HepG2 (cell line): Measurements from ENCODE around the gene F12. TPM values are rescaled to one million over a fixed set of nuclear protein-coding genes. Genes with fewer than 3 reads are reported as not detected.

Experiments
- AGO2 ChIP-seq: fragments of 200-400 bp; formaldehyde crosslinking; optimal IDR thresholded peaks from 2 replicates; pipeline ENCODE3; 2017; ENCODE audit warnings: mild to moderate bottlenecking, low read depth, low read length, moderate library complexity
- CBX2 ChIP-seq, 2 experiments: fragments of 200-600 bp in 1 of 2; sonication (generic); formaldehyde crosslinking in 1 of 2; IDR thresholded peaks; 2 replicates each; pipeline versions ENCODE4 v1.7.0 to v1.8.1; 2018 to 2022; ENCODE audit warnings: low read depth in 2 of 2, low read length in 1 of 2, mild to moderate bottlenecking in 1 of 2, missing genetic modification reagents in 1 of 2
- GLI4 ChIP-seq: sonication (generic); formaldehyde crosslinking; IDR thresholded peaks from 2 replicates; pipeline ENCODE4 v1.5.1; 2020; ENCODE audit warnings: missing genetic modification reagents, mild to moderate bottlenecking, moderate library complexity, borderline replicate concordance
- HNRNPL ChIP-seq: fragments of 200-400 bp; formaldehyde crosslinking; IDR thresholded peaks from 2 replicates; pipeline ENCODE4 v1.6.1; 2017; ENCODE audit warnings: mild to moderate bottlenecking, low read depth, low read length
- KMT2A ChIP-seq: sonication (generic); formaldehyde crosslinking; IDR thresholded peaks from 2 replicates; pipeline ENCODE4 v1.4.0; 2020; ENCODE audit warnings: missing genetic modification reagents
- MATR3 ChIP-seq: sonication (generic); formaldehyde crosslinking; IDR thresholded peaks from 2 replicates; pipeline ENCODE4 v1.4.0; 2020; ENCODE audit warnings: missing genetic modification reagents
- ZNF143 ChIP-seq: sonication (generic); formaldehyde crosslinking; IDR thresholded peaks from 2 replicates; pipeline ENCODE4 v1.4.0; 2020; ENCODE audit warnings: missing genetic modification reagents
- ZNF562 ChIP-seq: sonication (generic); formaldehyde crosslinking; IDR thresholded peaks from 2 replicates; pipeline ENCODE4 v1.8.0; 2022; ENCODE audit warnings: missing genetic modification reagents, borderline replicate concordance
- polyA plus RNA-seq, 8 experiments: library from polyadenylated mRNA; depleted of rRNA in 3 of 8; stranded (reverse) in 7 of 8; unstranded in 1 of 8; fragments of >200 nt; fragmentation: Illumina TruSeq in 4 of 8; extraction: Trizol in 4 of 8; gene quantifications; 2 replicates each; pipeline versions ENCODE4 v1.2.1 to v1.2.3, GENCODE V29; 2011 to 2016; ENCODE audit warnings: low read depth in 4 of 8, missing spikeins in 1 of 8, mixed read lengths in 1 of 8; ENCODE audit not compliant: insufficient read depth in 1 of 8
- total RNA-seq, 5 experiments: library from RNA; depleted of rRNA; stranded (reverse); fragments of >200 nt; fragmentation: Illumina TruSeq; extraction: Trizol; gene quantifications; 2 replicates each; pipeline ENCODE4 v1.2.3, GENCODE V29; 2016; ENCODE audit warnings: low read depth in 1 of 5
- TF ChIP-seq, protein P1 (sequence below): sonication (generic); formaldehyde crosslinking; IDR thresholded peaks from 2 replicates; pipeline ENCODE4 v1.4.0; 2020; ENCODE audit warnings: missing genetic modification reagents, mild to moderate bottlenecking, borderline replicate concordance
- TF ChIP-seq, protein P2 (sequence below): sonication (generic); formaldehyde crosslinking; IDR thresholded peaks from 2 replicates; pipeline ENCODE4 v1.4.0; 2020; ENCODE audit warnings: missing genetic modification reagents
- TF ChIP-seq, protein P3 (sequence below): sonication (generic); formaldehyde crosslinking; IDR thresholded peaks from 2 replicates; pipeline ENCODE4 v1.4.0; 2020; ENCODE audit warnings: mild to moderate bottlenecking, missing genetic modification reagents
- TF ChIP-seq, protein P4 (sequence below): sonication (generic); formaldehyde crosslinking; IDR thresholded peaks from 2 replicates; pipeline ENCODE4 v1.5.0; 2020; ENCODE audit warnings: mild to moderate bottlenecking, missing genetic modification reagents, borderline replicate concordance

F12 gene
- total and polyA plus RNA-seq, 2 of the 13 experiments (the other 11 are each of a cell fraction or from before 2014, with no cell fraction given): 2.5 to 3.0 TPM

DNA sequence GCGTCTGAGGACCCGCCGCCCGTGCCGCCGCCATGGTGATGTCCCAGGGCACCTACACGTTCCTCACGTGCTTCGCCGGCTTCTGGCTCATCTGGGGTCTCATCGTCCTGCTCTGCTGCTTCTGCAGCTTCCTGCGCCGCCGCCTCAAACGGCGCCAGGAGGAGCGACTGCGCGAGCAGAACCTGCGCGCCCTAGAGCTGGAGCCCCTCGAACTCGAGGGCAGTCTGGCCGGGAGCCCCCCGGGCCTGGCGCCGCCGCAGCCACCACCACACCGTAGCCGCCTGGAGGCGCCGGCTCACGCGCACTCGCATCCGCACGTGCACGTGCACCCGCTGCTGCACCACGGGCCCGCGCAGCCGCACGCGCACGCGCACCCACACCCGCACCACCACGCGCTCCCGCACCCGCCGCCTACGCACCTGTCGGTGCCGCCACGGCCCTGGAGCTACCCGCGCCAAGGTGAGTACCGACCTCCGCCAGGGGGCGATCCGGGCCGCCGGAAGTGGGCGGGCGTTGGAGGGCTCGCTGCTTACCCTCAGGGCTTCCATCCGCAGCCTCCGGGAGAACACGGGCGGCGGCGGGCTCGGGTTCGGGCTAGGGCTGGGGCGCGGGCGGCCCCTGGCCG lies 45.8 kb upstream of the F12 start (continued):
- TF ChIP-seq, protein P1, sequence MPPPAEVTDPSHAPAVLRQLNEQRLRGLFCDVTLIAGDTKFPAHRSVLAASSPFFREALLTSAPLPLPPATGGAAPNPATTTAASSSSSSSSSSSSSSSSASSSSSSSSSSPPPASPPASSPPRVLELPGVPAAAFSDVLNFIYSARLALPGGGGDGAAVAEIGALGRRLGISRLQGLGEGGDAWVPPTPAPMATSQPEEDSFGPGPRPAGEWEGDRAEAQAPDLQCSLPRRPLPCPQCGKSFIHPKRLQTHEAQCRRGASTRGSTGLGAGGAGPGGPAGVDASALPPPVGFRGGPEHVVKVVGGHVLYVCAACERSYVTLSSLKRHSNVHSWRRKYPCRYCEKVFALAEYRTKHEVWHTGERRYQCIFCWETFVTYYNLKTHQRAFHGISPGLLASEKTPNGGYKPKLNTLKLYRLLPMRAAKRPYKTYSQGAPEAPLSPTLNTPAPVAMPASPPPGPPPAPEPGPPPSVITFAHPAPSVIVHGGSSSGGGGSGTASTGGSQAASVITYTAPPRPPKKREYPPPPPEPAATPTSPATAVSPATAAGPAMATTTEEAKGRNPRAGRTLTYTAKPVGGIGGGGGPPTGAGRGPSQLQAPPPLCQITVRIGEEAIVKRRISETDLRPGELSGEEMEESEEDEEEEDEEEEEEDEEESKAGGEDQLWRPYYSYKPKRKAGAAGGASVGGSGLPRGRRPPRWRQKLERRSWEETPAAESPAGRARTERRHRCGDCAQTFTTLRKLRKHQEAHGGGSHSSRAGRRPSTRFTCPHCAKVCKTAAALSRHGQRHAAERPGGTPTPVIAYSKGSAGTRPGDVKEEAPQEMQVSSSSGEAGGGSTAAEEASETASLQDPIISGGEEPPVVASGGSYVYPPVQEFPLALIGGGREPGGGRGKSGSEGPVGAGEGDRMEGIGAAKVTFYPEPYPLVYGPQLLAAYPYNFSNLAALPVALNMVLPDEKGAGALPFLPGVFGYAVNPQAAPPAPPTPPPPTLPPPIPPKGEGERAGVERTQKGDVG (CRISPR knock-in tag): no peak
- TF ChIP-seq KMT2A (CRISPR knock-in tag) (no peak), AGO2 (no peak), HNRNPL (no peak; the same call in 1 of the 2 replicates), ZNF143 (no peak), ZNF562 (no peak), CBX2 (IDR thresholded peaks at IDR 0.05; ENCODE audit: low read depth, low read length) (no peak), CBX2 (CRISPR knock-in tag; IDR thresholded peaks at IDR 0.05; ENCODE audit: low read depth) (no peak), MATR3 (CRISPR knock-in tag) (no peak), GLI4 (CRISPR knock-in tag) (peak; percentile 73; the same call in 1 of the 2 replicates)
- TF ChIP-seq, protein P2, sequence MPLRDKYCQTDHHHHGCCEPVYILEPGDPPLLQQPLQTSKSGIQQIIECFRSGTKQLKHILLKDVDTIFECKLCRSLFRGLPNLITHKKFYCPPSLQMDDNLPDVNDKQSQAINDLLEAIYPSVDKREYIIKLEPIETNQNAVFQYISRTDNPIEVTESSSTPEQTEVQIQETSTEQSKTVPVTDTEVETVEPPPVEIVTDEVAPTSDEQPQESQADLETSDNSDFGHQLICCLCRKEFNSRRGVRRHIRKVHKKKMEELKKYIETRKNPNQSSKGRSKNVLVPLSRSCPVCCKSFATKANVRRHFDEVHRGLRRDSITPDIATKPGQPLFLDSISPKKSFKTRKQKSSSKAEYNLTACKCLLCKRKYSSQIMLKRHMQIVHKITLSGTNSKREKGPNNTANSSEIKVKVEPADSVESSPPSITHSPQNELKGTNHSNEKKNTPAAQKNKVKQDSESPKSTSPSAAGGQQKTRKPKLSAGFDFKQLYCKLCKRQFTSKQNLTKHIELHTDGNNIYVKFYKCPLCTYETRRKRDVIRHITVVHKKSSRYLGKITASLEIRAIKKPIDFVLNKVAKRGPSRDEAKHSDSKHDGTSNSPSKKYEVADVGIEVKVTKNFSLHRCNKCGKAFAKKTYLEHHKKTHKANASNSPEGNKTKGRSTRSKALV: no peak
- TF ChIP-seq, protein P3, sequence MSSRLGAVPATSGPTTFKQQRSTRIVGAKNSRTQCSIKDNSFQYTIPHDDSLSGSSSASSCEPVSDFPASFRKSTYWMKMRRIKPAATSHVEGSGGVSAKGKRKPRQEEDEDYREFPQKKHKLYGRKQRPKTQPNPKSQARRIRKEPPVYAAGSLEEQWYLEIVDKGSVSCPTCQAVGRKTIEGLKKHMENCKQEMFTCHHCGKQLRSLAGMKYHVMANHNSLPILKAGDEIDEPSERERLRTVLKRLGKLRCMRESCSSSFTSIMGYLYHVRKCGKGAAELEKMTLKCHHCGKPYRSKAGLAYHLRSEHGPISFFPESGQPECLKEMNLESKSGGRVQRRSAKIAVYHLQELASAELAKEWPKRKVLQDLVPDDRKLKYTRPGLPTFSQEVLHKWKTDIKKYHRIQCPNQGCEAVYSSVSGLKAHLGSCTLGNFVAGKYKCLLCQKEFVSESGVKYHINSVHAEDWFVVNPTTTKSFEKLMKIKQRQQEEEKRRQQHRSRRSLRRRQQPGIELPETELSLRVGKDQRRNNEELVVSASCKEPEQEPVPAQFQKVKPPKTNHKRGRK (CRISPR knock-in tag): no peak
- TF ChIP-seq, protein P4, sequence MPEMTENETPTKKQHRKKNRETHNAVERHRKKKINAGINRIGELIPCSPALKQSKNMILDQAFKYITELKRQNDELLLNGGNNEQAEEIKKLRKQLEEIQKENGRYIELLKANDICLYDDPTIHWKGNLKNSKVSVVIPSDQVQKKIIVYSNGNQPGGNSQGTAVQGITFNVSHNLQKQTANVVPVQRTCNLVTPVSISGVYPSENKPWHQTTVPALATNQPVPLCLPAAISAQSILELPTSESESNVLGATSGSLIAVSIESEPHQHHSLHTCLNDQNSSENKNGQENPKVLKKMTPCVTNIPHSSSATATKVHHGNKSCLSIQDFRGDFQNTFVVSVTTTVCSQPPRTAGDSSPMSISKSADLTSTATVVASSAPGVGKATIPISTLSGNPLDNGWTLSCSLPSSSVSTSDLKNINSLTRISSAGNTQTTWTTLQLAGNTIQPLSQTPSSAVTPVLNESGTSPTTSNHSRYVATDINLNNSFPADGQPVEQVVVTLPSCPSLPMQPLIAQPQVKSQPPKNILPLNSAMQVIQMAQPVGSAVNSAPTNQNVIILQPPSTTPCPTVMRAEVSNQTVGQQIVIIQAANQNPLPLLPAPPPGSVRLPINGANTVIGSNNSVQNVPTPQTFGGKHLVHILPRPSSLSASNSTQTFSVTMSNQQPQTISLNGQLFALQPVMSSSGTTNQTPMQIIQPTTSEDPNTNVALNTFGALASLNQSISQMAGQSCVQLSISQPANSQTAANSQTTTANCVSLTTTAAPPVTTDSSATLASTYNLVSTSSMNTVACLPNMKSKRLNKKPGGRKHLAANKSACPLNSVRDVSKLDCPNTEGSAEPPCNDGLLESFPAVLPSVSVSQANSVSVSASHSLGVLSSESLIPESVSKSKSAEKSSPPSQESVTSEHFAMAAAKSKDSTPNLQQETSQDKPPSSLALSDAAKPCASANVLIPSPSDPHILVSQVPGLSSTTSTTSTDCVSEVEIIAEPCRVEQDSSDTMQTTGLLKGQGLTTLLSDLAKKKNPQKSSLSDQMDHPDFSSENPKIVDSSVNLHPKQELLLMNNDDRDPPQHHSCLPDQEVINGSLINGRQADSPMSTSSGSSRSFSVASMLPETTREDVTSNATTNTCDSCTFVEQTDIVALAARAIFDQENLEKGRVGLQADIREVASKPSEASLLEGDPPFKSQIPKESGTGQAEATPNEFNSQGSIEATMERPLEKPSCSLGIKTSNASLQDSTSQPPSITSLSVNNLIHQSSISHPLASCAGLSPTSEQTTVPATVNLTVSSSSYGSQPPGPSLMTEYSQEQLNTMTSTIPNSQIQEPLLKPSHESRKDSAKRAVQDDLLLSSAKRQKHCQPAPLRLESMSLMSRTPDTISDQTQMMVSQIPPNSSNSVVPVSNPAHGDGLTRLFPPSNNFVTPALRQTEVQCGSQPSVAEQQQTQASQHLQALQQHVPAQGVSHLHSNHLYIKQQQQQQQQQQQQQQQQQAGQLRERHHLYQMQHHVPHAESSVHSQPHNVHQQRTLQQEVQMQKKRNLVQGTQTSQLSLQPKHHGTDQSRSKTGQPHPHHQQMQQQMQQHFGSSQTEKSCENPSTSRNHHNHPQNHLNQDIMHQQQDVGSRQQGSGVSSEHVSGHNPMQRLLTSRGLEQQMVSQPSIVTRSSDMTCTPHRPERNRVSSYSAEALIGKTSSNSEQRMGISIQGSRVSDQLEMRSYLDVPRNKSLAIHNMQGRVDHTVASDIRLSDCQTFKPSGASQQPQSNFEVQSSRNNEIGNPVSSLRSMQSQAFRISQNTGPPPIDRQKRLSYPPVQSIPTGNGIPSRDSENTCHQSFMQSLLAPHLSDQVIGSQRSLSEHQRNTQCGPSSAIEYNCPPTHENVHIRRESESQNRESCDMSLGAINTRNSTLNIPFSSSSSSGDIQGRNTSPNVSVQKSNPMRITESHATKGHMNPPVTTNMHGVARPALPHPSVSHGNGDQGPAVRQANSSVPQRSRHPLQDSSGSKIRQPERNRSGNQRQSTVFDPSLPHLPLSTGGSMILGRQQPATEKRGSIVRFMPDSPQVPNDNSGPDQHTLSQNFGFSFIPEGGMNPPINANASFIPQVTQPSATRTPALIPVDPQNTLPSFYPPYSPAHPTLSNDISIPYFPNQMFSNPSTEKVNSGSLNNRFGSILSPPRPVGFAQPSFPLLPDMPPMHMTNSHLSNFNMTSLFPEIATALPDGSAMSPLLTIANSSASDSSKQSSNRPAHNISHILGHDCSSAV: no peak
